GM06990 (cell line): ENCODE measurements around the gene ZFP69B.

Experiments used
- DNase-seq: peaks from one replicate; pipeline ENCODE4 v3.0.0-alpha.2; 2011; ENCODE audit not compliant: insufficient read length; ENCODE audit errors: extremely low read depth
- H3K27me3 ChIP-seq: replicated peaks from 2 replicates; pipeline ENCODE4 v1.6.0; 2011; ENCODE audit warnings: low read length; ENCODE audit not compliant: control insufficient read depth, insufficient read depth
- H3K36me3 ChIP-seq: 2 replicates; pipeline ENCODE4 v1.5.1; 2011; ENCODE audit warnings: low read length; ENCODE audit not compliant: control insufficient read depth, insufficient read depth
- H3K4me3 ChIP-seq: replicated peaks from 2 replicates; pipeline ENCODE4 v1.5.1; 2011; ENCODE audit warnings: low read depth, mild to moderate bottlenecking, control low read depth, low read length
- CTCF ChIP-seq: IDR thresholded peaks from 2 replicates; pipeline ENCODE4 v1.5.1; 2011; ENCODE audit warnings: low read length, control low read depth, mild to moderate bottlenecking, inconsistent platforms; ENCODE audit not compliant: insufficient read depth, poor library complexity, severe bottlenecking

ZFP69B gene

GRCh38 chr1:40416709-40417108 is 33.6 kb upstream of the ZFP69B start:
- H3K36me3 ChIP-seq: peaks cover 28% of the 10 kb centered on the region
- H3K4me3 ChIP-seq: no peak overlapping the region
- no peaks in the 10 kb centered on the region for H3K27me3 ChIP-seq
- no peak for TF ChIP-seq CTCF
- no peak for DNase-seq

- H3K4me3 ChIP-seq: no peak overlapping the region
- H3K27me3 ChIP-seq: no peaks in the 10 kb centered on the region
- TF ChIP-seq CTCF: no peak
- no peak for DNase-seq
- peaks cover 26% of the 10 kb centered on the region for H3K36me3 ChIP-seq
Measured at GRCh38 chr1:40421431-40422384, 28.6 kb upstream of the ZFP69B start.

GRCh38 chr1:40422630-40423263 is 27.5 kb upstream of the ZFP69B start:
- no peak overlapping the region for H3K4me3 ChIP-seq
- no peak for TF ChIP-seq CTCF
- H3K27me3 ChIP-seq: no peaks in the 10 kb centered on the region
- H3K36me3 ChIP-seq: peaks cover 24% of the 10 kb centered on the region
- DNase-seq: no peak

GRCh38 chr1:40423264-40423642 is 27.0 kb upstream of the ZFP69B start:
- H3K4me3 ChIP-seq: no peak overlapping the region
- no peaks in the 10 kb centered on the region for H3K27me3 ChIP-seq
- DNase-seq: no peak
- TF ChIP-seq CTCF: no peak
- H3K36me3 ChIP-seq: peaks cover 24% of the 10 kb centered on the region

- Histone ChIP-seq H3K36me3 (peaks cover 20% of the 10 kb centered on the region), H3K27me3 (no peaks in the 10 kb centered on the region), H3K4me3 (no peak overlapping the region)
- no peak for DNase-seq
- no peak for TF ChIP-seq CTCF
Measured at GRCh38 chr1:40423951-40424618, 26.2 kb upstream of the ZFP69B start.
